Sigmoid colon (tissue), 7 donors: Measurements from ENCODE around the gene GCNT1. TPM values are rescaled to one million over a fixed set of nuclear protein-coding genes. Genes with fewer than 3 reads are reported as not detected.
"Not testable (repeated sequence)": the region's sequence is repeated elsewhere in the genome, so short reads cannot be mapped to it uniquely, and the experiment has no call there.

Source experiments
- DNase-seq: peaks from one replicate; pipeline ENCODE4 v3.0.0-alpha.2; 2019
- H3K27ac ChIP-seq, 4 donors: fragments of 200-600 bp; sonication (generic); one replicate each; pipeline ENCODE4 v1.5.1; 2016 to 2019; ENCODE audit warnings: mild to moderate bottlenecking in 1 of 4
- H3K27me3 ChIP-seq, 3 donors: fragments of 200-600 bp; sonication (generic); one replicate each; pipeline ENCODE4 v1.5.1; 2019; ENCODE audit warnings: mild to moderate bottlenecking in 1 of 3
- H3K36me3 ChIP-seq, 4 donors: fragments of 200-600 bp; sonication (generic); one replicate each; pipeline ENCODE4 v1.5.1; 2016 to 2019
- H3K4me1 ChIP-seq, 4 donors: fragments of 200-600 bp; sonication (generic); one replicate each; pipeline ENCODE4 v1.5.1; 2017 to 2019
- H3K4me3 ChIP-seq, 4 donors: fragments of 200-600 bp; sonication (generic); one replicate each; pipeline ENCODE4 v1.5.1; 2017 to 2019; ENCODE audit warnings: mild to moderate bottlenecking in 2 of 4, moderate library complexity in 1 of 4
- H3K9me3 ChIP-seq, 4 donors: fragments of 200-600 bp in 3 of 4; sonication (generic) in 3 of 4; one replicate each; pipeline versions ENCODE4 v1.5.1 to v1.6.1; 2013 to 2019
- CTCF ChIP-seq, 4 experiments: fragments of 450-650 bp in 3 of 4; fragments of 200-600 bp in 1 of 4; IDR thresholded peaks; one replicate each; pipeline ENCODE4 v1.5.1; 2016 to 2019; ENCODE audit warnings: antibody characterized with exemption in 4 of 4, mild to moderate bottlenecking in 3 of 4, moderate library complexity in 2 of 4
- EP300 ChIP-seq, 4 donors: sonication (generic); formaldehyde crosslinking; IDR thresholded peaks; one replicate each; pipeline ENCODE4 v1.6.1; 2017; ENCODE audit warnings: antibody characterized with exemption in 4 of 4
- POLR2A ChIP-seq, 2 donors: fragments of 450-650 bp; IDR thresholded peaks; one replicate each; pipeline ENCODE4 v1.6.1; 2016; ENCODE audit warnings: antibody characterized with exemption in 2 of 2, mild to moderate bottlenecking in 2 of 2, moderate library complexity in 2 of 2
- POLR2AphosphoS5 ChIP-seq, 4 donors: sonication (generic); formaldehyde crosslinking; IDR thresholded peaks; one replicate each; pipeline ENCODE4 v1.6.1; 2017; ENCODE audit warnings: antibody characterized with exemption in 4 of 4
- WGBS, 2 donors: extraction: QIAGEN DNeasy Blood & Tissue Kit; methylation state at CpG; one replicate each; pipeline ENCODE4 v1.1.7; 2013; 5-methylcytosine and 5-hydroxymethylcytosine counted together
- intact Hi-C: fragments of 100-400 bp; cut with DNase I; formaldehyde crosslinking; loops from one replicate; pipeline ENCODE4 v1.15.1; 2023
- polyA plus RNA-seq, 3 donors: library from polyadenylated mRNA; stranded (reverse); fragments of 200-250 nt; gene quantifications; one replicate each; pipeline ENCODE4 v1.2.3, GENCODE V29; 2013
- total RNA-seq, 4 donors: library from RNA; depleted of rRNA; stranded (reverse); fragments of >200 nt; gene quantifications; one replicate each; pipeline ENCODE4 v1.1.0, GENCODE V29; 2016
- donor health status: healthy with polysubstance abuse.
- donor health status: Bipolar disorder and iron deficiency.
- donor health status: healthy.

GCNT1 gene
- total and polyA plus RNA-seq, 7 donors, result 2.1 to 10.0 (median 5.8) TPM

GRCh38 chr9:76433406-76433805 lies 25.6 kb upstream of the GCNT1 start:
- WGBS, 2 donors, result 94 to 95% methylated on average over 5 of the region's 5 CpGs
- Histone ChIP-seq H3K9me3 (no peaks in the 10 kb centered on the region), H3K36me3 (no peaks in the 10 kb centered on the region), H3K4me1 (no peaks in the 10 kb centered on the region), H3K4me3 (no peak overlapping the region), H3K27me3 (no peaks in the 10 kb centered on the region), H3K27ac (no peak overlapping the region)
- intact Hi-C loops, result no loop called here
- TF ChIP-seq EP300 (IDR thresholded peaks at IDR 0.05) (no peak), POLR2AphosphoS5 (IDR thresholded peaks at IDR 0.05) (no peak), POLR2A (IDR thresholded peaks at IDR 0.05) (no peak), CTCF (IDR thresholded peaks at IDR 0.05) (no peak)
- DNase-seq, result no peak

- no peak for DNase-seq
- H3K4me3 ChIP-seq, result no peak overlapping the region
- no peaks in the 10 kb centered on the region for H3K36me3 ChIP-seq
- TF ChIP-seq POLR2A (IDR thresholded peaks at IDR 0.05) (no peak), POLR2AphosphoS5 (IDR thresholded peaks at IDR 0.05) (no peak), CTCF (IDR thresholded peaks at IDR 0.05) (no peak), EP300 (IDR thresholded peaks at IDR 0.05) (no peak)
- no peaks in the 10 kb centered on the region for H3K4me1 ChIP-seq
- WGBS, 2 donors, result 77 to 84% methylated on average over 3 of the region's 3 CpGs
- intact Hi-C loops, result no loop called here
- no peaks in the 10 kb centered on the region for H3K9me3 ChIP-seq
- H3K27me3 ChIP-seq, result no peaks in the 10 kb centered on the region
- no peak overlapping the region for H3K27ac ChIP-seq
Observed at GRCh38 chr9:76433836-76434235, 25.1 kb upstream of the GCNT1 start.

GRCh38 chr9:76434897-76435296 lies 24.1 kb upstream of the GCNT1 start:
- DNase-seq, H3K27ac ChIP-seq, H3K36me3 ChIP-seq, H3K4me1 ChIP-seq, H3K4me3 ChIP-seq, intact Hi-C loops, H3K27me3 ChIP-seq, H3K9me3 ChIP-seq: not testable (repeated sequence)
- 76 to 87% methylated on average over 6 of the region's 6 CpGs for WGBS, 2 donors

GRCh38 chr9:76437017-76437699 lies 21.8 kb upstream of the GCNT1 start:
- H3K9me3 ChIP-seq, H3K4me3 ChIP-seq, H3K27me3 ChIP-seq, H3K27ac ChIP-seq, intact Hi-C loops, H3K36me3 ChIP-seq, DNase-seq, H3K4me1 ChIP-seq: not testable (repeated sequence)
- WGBS, 2 donors, result 82 to 91% methylated on average over 9 of the region's 9 CpGs

GRCh38 chr9:76438841-76439588 lies 20.0 kb upstream of the GCNT1 start:
- DNase-seq, result no peak
- Histone ChIP-seq H3K4me1 (no peaks in the 10 kb centered on the region), H3K36me3 (no peaks in the 10 kb centered on the region), H3K4me3 (no peak overlapping the region), H3K27ac (no peak overlapping the region), H3K9me3 (no peaks in the 10 kb centered on the region), H3K27me3 (no peaks in the 10 kb centered on the region)
- 80 to 87% methylated on average over 6 of the region's 6 CpGs for WGBS, 2 donors
- intact Hi-C loops, result no loop called here
- TF ChIP-seq EP300 (IDR thresholded peaks at IDR 0.05) (no peak), CTCF (IDR thresholded peaks at IDR 0.05) (no peak), POLR2A (IDR thresholded peaks at IDR 0.05) (no peak), POLR2AphosphoS5 (IDR thresholded peaks at IDR 0.05) (no peak)
